Epidermal melanocyte (primary cell): ENCODE results near the gene PCDHGA2.
"Not testable (repeated sequence)": the region's sequence is repeated elsewhere in the genome, so short reads cannot be mapped to it uniquely, and the experiment has no call there.

Experiments used
- DNase-seq: peaks from one replicate; pipeline ENCODE4 v3.0.0; 2011; ENCODE audit warnings: low spot score; ENCODE audit not compliant: insufficient read length

PCDHGA2 gene

GRCh38 chr5:141338538-141339306 is at the start of gene PCDHGA2:
Gene PCDHGA2 (plus strand): TSS chr5:141338760.
- DNase-seq, result no peak

- DNase-seq, result no peak
These were observed 40.2 kb upstream of the PCDHGA2 start for GRCh38 chr5:141298376-141298775.

DNA sequence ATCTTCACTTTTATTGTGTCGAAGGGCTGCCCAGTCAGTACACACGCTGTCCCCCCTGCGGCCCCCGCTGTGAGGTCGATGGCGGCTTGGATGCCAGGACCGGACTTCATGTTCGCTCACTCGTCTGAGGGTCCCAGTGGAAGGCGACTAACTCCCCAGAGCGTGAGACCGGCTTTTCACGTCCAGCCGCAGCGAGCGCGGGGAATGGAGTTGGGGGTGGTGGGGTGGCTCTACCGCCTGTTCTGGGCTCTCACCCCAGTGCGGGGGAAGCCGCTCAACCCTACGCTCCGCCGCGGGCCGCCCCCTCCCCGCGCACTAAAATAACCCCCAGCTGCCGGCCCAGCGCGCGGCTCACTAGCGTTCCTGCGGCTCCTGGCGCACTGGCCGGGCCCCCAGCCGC is 34.8 kb upstream of the PCDHGA2 start, which contains the start of gene SLC25A2:
SLC25A2 (minus strand) TSS at position 294 of the 400 bp plus-strand sequence; CDS start at position 110, 184 bp downstream.
- DNase-seq, result no peak

DNA sequence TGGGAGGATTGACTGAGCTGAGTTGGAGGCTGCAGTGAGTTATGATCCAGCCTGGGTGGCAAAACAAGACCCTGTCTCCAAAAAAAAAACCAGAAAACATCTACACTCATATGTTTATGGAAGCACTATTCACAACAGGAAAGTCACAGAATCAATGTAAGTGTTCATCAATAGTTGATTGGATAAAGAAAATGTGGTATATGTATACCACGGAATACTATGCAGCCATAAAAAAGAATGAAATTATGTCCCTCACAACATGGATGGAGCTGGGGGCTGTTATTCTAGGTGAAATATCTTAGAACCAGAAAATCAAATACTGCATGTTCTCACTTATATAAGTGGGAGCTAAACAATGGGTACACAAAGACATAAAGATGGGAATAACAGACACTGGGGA is 31.9 kb upstream of the PCDHGA2 start:
- DNase-seq, result no peak

DNA sequence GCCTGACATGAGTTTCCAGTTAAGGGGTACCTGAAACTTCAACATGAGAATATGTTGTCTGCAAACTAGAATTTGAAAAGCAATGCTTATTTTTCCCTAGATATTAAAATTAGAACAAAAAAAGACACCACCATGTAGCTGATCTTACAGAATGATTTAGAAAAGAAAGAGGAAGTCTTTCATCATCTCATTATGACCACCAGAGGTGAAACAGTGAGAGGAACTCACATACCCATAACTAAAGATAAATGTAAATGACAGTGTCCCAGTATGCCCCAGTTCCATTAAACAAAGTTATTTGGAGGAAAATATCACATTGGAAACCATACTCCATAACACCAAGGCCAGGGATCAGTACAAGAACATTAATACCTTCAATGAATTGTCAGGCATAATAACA is 24.8 kb upstream of the PCDHGA2 start:
- no peak for DNase-seq

DNA sequence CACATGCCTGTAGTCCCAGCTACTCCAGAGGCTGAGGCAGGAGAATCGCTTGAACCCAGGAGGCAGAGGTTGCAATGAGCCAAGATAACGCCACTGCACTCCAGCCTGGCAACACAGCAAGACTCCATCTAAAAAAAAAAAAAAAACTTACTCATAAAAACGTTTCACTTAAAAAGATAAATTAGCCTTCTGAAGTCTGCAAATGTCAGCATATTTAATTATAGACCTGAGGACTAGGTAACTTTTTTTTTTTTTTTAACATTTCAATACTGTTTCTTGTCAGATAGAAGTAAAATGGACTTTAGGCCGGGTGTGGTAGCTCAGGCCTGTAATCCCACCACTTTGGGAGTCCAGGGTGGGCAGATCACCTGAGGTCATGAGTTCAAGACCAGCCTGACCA is 21.6 kb upstream of the PCDHGA2 start:
- not testable (repeated sequence) for DNase-seq

GRCh38 chr5:141319202-141319601 is 19.4 kb upstream of the PCDHGA2 start:
- no peak for DNase-seq

GRCh38 chr5:141319699-141320098 is 18.9 kb upstream of the PCDHGA2 start:
- DNase-seq, result no peak

DNA sequence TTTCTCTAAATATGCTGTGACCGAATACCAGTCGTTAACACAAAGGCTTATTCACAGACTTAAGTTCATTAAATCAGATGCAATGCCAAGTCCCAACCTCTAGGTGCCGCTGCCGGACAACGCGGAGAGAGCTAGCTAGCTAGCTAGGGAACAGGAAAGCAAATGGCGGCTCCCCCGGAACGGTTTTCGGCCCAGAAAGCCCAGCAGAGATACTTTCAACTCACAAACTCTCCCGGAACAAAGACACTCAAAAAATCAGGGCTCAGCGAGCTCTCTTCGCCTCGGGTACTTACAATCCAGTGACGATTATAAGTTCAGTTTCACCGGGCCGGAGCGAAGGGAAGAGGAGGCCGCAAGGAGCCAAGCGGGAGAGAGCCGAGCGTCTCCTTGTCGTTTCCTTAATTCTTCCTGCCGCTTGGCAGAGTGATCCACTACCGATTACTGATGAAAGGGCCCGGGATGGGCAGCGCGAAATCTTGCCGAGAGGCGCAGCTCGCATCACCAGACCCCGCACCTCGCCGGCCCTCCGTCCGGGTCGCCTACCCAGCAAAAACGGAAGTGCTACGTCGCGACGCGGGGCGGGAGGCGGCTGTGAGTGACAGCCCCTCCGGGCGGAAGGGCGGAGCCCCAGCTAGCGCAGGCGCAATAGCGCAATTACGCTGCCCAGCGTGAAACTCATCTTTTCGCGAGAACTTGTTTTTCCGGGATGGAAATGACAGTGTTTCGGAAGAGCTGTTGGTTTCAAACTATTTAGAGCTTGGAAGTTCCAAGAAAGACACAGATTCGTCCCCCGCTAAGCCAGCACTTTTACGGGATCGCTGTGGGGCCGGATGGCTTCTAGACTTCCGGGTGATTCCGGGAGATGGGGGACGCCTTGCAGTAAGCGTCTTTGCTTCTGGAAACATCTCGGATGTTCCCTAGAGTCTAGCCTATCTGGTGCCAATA is 18.1 kb upstream of the PCDHGA2 start, which contains the start of gene TAF7:
TAF7 (minus strand) TSS at position 560 of the 945 bp plus-strand sequence. CDS start 740 bp downstream, outside the sequence.
- peak; percentile 80 for DNase-seq

- no peak for DNase-seq
These were observed 16.3 kb upstream of the PCDHGA2 start for GRCh38 chr5:141322261-141322660.

GRCh38 chr5:141326088-141326854 is 12.3 kb upstream of the PCDHGA2 start:
- DNase-seq, result no peak

DNA sequence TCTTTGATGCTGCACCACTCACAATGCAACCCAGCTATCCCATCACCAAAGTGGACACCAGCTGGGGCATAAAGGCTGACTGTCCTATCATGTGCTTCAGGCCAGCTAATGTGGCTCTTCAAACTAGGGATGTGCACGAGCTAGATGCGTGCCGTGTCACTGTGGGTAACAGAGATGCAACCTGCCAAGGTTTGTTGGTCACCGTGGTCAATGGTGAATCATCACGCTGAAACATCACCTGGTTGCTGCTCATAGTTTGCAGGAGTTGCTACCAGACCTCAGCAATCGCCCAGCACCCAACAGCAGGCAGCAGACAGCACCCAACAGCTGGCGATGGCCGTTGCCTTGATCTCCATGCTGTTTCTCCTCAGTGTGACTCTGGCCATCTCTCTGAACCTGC is 10.3 kb upstream of the PCDHGA2 start:
- no peak for DNase-seq

DNA sequence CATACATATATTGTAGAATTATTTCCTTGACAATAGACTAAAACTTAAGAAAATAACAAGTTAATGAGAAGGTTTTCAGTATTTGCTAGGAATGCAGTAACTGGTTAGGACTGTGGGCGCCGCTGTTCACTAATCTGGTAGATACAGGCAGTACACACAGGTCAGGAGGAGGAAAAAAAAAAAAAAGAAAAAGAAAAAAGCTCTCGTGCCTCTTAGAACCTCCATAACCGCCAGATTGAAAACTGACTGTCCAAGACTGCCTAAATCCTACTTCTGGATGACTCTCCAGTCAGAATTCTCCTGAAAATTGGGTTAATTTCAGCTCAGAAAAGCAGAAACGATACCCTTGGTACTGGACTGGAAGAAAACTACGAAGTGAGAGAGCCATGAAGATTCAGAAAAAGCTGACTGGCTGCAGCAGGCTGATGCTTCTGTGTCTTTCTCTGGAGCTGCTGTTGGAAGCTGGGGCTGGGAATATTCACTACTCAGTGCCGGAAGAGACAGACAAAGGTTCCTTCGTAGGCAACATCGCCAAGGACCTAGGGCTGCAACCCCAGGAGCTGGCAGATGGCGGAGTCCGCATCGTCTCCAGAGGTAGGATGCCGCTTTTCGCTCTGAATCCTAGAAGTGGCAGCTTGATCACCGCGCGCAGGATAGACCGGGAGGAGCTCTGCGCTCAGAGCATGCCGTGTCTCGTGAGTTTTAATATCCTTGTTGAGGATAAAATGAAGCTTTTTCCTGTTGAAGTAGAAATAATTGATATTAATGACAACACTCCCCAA is 8.1 kb upstream of the PCDHGA2 start, which contains the start of gene PCDHGA1:
PCDHGA1 (plus strand) TSS at position 216 of the 782 bp plus-strand sequence.
- no peak for DNase-seq

- not testable (repeated sequence) for DNase-seq
These were observed 6.0 kb upstream of the PCDHGA2 start for GRCh38 chr5:141332571-141332970.

GRCh38 chr5:141340781-141341354 is 2.3 kb downstream of the PCDHGA2 start:
- DNase-seq, result not testable (repeated sequence)

DNA sequence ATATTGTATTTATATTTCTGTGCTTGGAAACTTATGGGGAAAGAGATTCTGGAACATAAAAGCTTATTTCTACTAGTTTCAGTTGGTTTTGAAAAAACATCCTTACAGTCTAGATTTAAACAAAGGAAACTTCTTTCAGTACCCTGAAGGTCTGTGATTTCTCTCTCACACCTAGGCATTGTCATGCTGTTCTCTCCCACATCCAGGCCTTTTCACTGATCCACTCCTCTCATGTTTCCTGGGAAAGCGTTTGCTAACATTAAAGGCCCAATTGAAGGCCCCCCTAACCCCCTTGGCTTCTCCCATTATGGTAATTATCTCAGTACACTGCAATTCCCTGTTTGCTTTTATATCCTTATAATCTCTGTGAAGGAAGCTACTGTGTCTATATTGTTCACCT is 4.2 kb downstream of the PCDHGA2 start:
- no peak for DNase-seq

DNA sequence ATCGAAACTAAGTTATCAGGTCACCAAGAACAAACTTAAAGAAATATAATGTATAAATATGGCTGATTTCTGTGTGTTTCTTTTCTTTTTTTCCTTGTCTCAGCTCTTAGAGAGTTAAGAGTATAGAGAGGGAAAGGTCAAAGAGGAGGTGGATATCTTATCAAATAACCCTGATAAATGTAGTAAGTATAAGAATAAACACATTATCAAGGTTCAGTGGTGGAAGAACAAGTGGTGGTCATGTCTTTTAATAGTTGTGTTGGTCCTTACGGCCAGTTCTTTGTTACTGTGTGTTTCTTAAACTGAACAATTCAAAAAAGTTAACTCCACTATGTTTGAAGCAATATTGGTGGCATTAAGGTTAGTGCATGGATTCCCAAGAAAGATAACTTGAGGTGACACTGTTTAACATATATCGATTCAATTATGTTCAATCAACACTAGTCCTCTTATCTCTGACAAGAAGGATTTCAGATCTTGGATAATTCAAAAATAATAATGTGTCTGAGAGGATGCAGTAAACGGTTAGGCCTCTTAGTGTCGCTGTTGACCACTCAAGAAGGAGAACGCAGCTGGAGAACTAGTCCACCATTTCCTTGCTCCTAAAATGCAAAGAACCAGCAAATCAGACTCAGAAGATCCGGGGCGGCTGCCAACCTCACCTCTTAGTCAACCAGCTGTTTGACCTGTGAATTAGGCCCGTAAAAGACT is 4.8 kb downstream of the PCDHGA2 start, which contains the start of gene PCDHGA3:
PCDHGA3 (plus strand) TSS at position 588 of the 711 bp plus-strand sequence. CDS start 205 bp downstream, outside the sequence.
- no peak for DNase-seq

DNA sequence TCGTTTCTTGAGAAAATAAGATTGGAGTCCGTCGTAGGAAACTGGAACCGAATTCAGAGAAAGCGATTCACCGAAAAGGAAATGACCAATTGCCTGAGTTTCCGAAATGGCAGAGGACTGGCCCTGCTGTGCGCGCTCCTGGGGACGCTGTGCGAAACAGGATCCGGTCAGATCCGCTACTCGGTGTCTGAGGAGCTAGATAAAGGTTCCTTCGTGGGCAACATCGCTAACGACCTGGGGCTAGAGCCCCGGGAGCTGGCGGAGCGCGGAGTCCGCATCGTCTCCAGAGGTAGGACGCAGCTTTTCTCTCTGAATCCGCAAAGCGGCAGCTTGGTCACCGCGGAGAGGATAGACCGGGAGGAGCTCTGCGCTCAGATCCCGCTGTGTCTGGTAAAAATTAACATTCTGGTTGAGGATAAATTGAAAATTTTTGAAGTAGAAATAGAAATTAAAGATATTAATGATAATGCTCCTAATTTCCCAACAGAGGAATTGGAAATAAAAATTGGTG is 5.4 kb downstream of the PCDHGA2 start:
- no peak for DNase-seq

DNA sequence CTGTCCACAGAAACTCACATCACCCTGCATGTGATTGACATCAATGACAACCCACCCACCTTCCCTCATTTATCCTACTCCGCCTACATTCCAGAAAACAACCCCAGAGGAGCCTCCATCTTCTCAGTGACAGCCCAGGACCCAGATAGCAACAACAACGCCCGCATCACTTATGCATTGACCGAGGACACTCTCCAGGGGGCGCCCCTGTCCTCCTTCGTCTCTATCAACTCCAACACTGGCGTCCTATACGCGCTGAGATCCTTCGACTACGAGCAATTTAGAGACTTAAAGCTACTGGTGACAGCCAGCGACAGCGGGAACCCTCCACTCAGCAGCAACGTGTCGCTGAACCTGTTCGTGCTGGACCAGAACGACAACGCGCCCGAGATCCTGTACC is 6.8 kb downstream of the PCDHGA2 start:
- DNase-seq, result no peak
